ENCODE data around the gene AKAP6.

GRCh38 chr14:32654106-32654505 lies 325.0 kb downstream of the AKAP6 start:
- TF ChIP-seq, protein P1, sequence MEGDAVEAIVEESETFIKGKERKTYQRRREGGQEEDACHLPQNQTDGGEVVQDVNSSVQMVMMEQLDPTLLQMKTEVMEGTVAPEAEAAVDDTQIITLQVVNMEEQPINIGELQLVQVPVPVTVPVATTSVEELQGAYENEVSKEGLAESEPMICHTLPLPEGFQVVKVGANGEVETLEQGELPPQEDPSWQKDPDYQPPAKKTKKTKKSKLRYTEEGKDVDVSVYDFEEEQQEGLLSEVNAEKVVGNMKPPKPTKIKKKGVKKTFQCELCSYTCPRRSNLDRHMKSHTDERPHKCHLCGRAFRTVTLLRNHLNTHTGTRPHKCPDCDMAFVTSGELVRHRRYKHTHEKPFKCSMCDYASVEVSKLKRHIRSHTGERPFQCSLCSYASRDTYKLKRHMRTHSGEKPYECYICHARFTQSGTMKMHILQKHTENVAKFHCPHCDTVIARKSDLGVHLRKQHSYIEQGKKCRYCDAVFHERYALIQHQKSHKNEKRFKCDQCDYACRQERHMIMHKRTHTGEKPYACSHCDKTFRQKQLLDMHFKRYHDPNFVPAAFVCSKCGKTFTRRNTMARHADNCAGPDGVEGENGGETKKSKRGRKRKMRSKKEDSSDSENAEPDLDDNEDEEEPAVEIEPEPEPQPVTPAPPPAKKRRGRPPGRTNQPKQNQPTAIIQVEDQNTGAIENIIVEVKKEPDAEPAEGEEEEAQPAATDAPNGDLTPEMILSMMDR (IDR thresholded peaks at IDR 0.05; ENCODE audit: low read depth, low read length, poor library complexity, severe bottlenecking): no peak
- no peak for TF ChIP-seq EZH2phosphoT487 (IDR thresholded peaks at IDR 0.05; ENCODE audit: borderline replicate concordance, low read length)
